PFSK-1 (cell line): ENCODE results near the gene KDM5C.

ENCODE experiments used
- POLR2AphosphoS5 ChIP-seq: IDR thresholded peaks from 2 replicates; pipeline ENCODE4 v1.6.1; 2012; ENCODE audit warnings: low read depth, mild to moderate bottlenecking, control low read depth, low read length, moderate library complexity
- REST ChIP-seq, 2 experiments: IDR thresholded peaks; 2 replicates each; pipeline versions ENCODE4 v1.6.1 to v1.8.0; 2011 to 2012; ENCODE audit warnings: low read depth in 2 of 2, low read length in 2 of 2, control low read depth in 1 of 2, inconsistent platforms in 1 of 2, mild to moderate bottlenecking in 1 of 2, moderate library complexity in 1 of 2; ENCODE audit not compliant: insufficient read depth in 1 of 2

- TF ChIP-seq REST (IDR thresholded peaks at IDR 0.05; ENCODE audit: insufficient read depth in 1 of 2, low read depth in 2 of 2, low read length in 2 of 2) (no peak), POLR2AphosphoS5 (no peak)
Measured at GRCh38 chrX:53257166-53257565, 32.2 kb upstream of the KDM5C start.
